ENCODE results near the gene TBRG4. TPM values are rescaled to one million over a fixed set of nuclear protein-coding genes. Genes with fewer than 3 reads are reported as not detected.

Gene TBRG4
- total and polyA plus RNA-seq, 9 donors, result 28.6 to 67.5 (median 49.9) TPM

DNA sequence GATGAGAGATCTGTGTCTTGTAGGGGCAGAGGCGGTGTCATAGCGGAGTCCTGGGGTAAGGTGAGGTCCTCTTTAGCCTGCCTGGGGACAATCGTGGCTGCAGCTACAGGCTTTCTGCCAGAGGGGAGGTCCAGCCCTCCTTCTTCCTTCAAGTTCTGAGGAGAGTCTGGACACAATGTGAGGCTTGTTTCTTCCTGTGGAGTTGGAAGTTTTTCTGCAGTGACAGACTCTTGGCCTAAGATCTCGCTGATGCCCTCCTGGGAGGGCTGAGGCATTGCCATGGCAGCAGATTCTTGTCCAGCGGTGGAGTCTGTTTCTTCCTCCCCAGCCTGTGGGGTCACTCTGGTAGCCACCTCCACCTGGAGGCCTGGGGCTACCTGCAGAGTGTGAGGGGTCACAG lies 27.2 kb downstream of the TBRG4 start:
- Histone ChIP-seq H3K4me1 (ENCODE audit: insufficient read depth) (peaks cover 6% of the 10 kb centered on the region), H3K36me3 (no peaks in the 10 kb centered on the region), H3K9me3 (no peaks in the 10 kb centered on the region), H3K27ac (no peak overlapping the region), H3K4me3 (no peak overlapping the region), H3K27me3 (no peaks in the 10 kb centered on the region)
- no peak for TF ChIP-seq EP300 (IDR thresholded peaks at IDR 0.05)
- no peak for TF ChIP-seq CTCF (IDR thresholded peaks at IDR 0.05)
- no peak for TF ChIP-seq POLR2A (IDR thresholded peaks at IDR 0.05)
- intact Hi-C loops (cut with DNase I), result no loop called here
- peak in 1 of 5 donors; percentile 21 for DNase-seq
- WGBS, 3 donors, result 69 to 77% (median 76%) methylated on average over 5 of the region's 5 CpGs

DNA sequence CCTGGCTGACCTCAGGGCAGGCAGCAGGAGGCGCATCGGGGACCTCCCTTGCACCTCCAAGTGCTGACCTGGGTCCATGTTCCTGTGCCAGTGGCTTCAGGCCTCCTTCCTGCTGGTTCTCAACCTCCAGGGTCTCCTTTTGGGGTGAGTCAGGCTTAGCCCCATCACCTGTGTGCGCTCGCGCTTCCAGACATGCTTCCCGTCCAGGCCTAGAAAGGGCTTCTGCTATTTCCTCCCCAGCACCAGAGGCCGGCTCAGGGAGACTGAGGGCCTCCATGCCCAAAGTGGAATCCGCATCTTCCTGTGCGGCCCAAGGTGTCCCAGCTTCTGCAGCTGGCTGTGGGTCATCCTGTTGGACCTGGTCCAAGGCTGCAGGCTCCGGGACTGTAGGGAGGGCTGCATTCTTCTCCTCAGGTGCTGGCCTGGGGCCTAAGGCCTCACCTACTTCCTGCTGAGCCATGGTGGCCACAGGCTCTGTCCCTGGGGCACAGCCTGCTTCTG lies 28.6 kb downstream of the TBRG4 start:
- Histone ChIP-seq H3K4me1 (ENCODE audit: insufficient read depth) (peaks cover 3% of the 10 kb centered on the region), H3K27ac (no peak overlapping the region), H3K9me3 (no peaks in the 10 kb centered on the region), H3K4me3 (no peak overlapping the region), H3K36me3 (no peaks in the 10 kb centered on the region), H3K27me3 (no peaks in the 10 kb centered on the region)
- 76 to 85% (median 76%) methylated on average over 9 to 10 of the region's 10 CpGs for WGBS, 3 donors
- peak in 1 of 5 donors; percentile 33 for DNase-seq
- intact Hi-C loops (cut with DNase I), result no loop called here
- TF ChIP-seq POLR2A (IDR thresholded peaks at IDR 0.05), result no peak
- no peak for TF ChIP-seq EP300 (IDR thresholded peaks at IDR 0.05)
- no peak for TF ChIP-seq CTCF (IDR thresholded peaks at IDR 0.05)

GRCh38 chr7:45082031-45082830 lies 29.3 kb downstream of the TBRG4 start:
- Histone ChIP-seq H3K4me1 (ENCODE audit: insufficient read depth) (no peaks in the 10 kb centered on the region), H3K27me3 (no peaks in the 10 kb centered on the region), H3K36me3 (no peaks in the 10 kb centered on the region), H3K27ac (no peak overlapping the region), H3K9me3 (no peaks in the 10 kb centered on the region), H3K4me3 (no peak overlapping the region)
- TF ChIP-seq CTCF (IDR thresholded peaks at IDR 0.05), result no peak
- no peak for TF ChIP-seq EP300 (IDR thresholded peaks at IDR 0.05)
- no peak for TF ChIP-seq POLR2A (IDR thresholded peaks at IDR 0.05)
- WGBS, 3 donors, result 37 to 46% (median 43%) methylated on average over 13 to 18 of the region's 18 CpGs
- intact Hi-C loops (cut with DNase I), result no loop called here
- peak in 2 of 5 donors; percentile 51 to 70 for DNase-seq

GRCh38 chr7:45081670-45081974 lies 29.9 kb downstream of the TBRG4 start:
- 81 to 90% (median 86%) methylated on average over 8 to 9 of the region's 9 CpGs for WGBS, 3 donors
- Histone ChIP-seq H3K4me3 (no peak overlapping the region), H3K4me1 (ENCODE audit: insufficient read depth) (no peaks in the 10 kb centered on the region), H3K27me3 (no peaks in the 10 kb centered on the region), H3K9me3 (no peaks in the 10 kb centered on the region), H3K27ac (no peak overlapping the region), H3K36me3 (no peaks in the 10 kb centered on the region)
- TF ChIP-seq CTCF (IDR thresholded peaks at IDR 0.05), result no peak
- no peak for TF ChIP-seq POLR2A (IDR thresholded peaks at IDR 0.05)
- TF ChIP-seq EP300 (IDR thresholded peaks at IDR 0.05), result no peak
- intact Hi-C loops (cut with DNase I), result no loop called here
- DNase-seq, result peak in 1 of 5 donors; percentile 31

Data from ovary (tissue), 9 donors.